BE2C (cell line): ENCODE data around the gene IMPDH1.

Experiments used
- DNase-seq: peaks from one replicate; pipeline ENCODE4 v3.0.0-alpha.2; 2020
- H3K27me3 ChIP-seq: fragments of 250-450 bp; sonication (Bioruptor Pico); 2 replicates; pipeline ENCODE4 v1.5.1; 2020; ENCODE audit warnings: mild to moderate bottlenecking
- H3K36me3 ChIP-seq: fragments of 250-450 bp; sonication (Bioruptor Pico); 2 replicates; pipeline ENCODE4 v1.5.1; 2020; ENCODE audit warnings: mild to moderate bottlenecking
- H3K4me1 ChIP-seq: fragments of 250-450 bp; sonication (Bioruptor Pico); 2 replicates; pipeline ENCODE4 v1.5.1; 2020
- H3K4me3 ChIP-seq: 2 replicates; pipeline ENCODE4 v1.5.1; 2011; ENCODE audit warnings: low read depth, low read length
- H3K9me3 ChIP-seq: fragments of 250-450 bp; sonication (Bioruptor Pico); 2 replicates; pipeline ENCODE4 v1.5.1; 2020
- CTCF ChIP-seq: IDR thresholded peaks from 2 replicates; pipeline ENCODE4 v1.5.1; 2012; ENCODE audit warnings: mild to moderate bottlenecking, low read depth, low read length

The IMPDH1 gene

DNA sequence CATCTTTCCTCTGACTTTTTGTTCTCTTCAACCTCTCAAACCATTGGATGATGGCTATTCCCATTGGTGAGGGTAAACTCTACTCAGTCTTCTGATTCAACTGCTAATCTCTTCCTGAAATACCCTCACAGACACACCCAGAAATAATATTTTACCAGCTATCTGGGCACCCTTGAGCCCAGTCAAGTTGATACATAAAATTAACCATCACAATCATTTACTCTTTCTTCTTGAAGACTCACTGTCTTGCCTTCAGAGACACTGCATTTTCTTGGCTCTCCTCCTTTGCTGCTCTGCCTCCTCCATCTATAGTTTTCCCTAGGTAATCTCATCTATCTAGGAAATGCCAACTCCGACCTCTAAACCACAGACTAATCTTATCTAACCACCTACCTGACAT, 35.7 kb downstream of the IMPDH1 start:
- Histone ChIP-seq H3K4me3 (no peak overlapping the region), H3K9me3 (no peaks in the 10 kb centered on the region), H3K36me3 (no peaks in the 10 kb centered on the region), H3K4me1 (peaks cover 4% of the 10 kb centered on the region), H3K27me3 (no peaks in the 10 kb centered on the region)
- TF ChIP-seq CTCF, result no peak
- no peak for DNase-seq

- no peaks in the 10 kb centered on the region for H3K27me3 ChIP-seq
- DNase-seq, result no peak
- H3K4me3 ChIP-seq, result no peak overlapping the region
- H3K36me3 ChIP-seq, result no peaks in the 10 kb centered on the region
- TF ChIP-seq CTCF, result no peak
- H3K4me1 ChIP-seq, result no peaks in the 10 kb centered on the region; the same call in 1 of the 2 replicates
- no peaks in the 10 kb centered on the region for H3K9me3 ChIP-seq
These were observed 36.2 kb downstream of the IMPDH1 start for GRCh38 chr7:128373606-128374005.

DNA sequence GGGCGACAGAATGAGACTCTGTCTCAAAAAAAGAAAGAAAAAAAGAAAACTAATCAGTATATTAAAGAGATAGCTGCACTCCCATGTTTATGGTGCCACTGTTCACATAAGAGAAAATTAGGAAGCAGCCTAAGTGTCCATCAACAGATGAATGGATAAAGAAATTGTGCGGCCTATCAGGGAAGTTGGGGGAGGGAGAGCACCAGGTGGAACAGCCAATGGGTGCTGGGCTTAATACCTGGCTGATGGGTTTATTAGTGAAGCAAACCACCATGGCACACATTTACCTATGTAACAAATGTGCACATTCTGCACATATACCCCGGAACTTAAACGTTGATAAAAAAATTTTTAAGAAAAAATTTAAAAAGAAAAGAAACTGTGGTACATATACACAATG, 39.3 kb downstream of the IMPDH1 start:
- Histone ChIP-seq H3K27me3 (no peaks in the 10 kb centered on the region), H3K4me3 (no peak overlapping the region), H3K9me3 (no peaks in the 10 kb centered on the region), H3K36me3 (no peaks in the 10 kb centered on the region), H3K4me1 (peaks cover 12% of the 10 kb centered on the region)
- TF ChIP-seq CTCF, result no peak
- DNase-seq, result no peak

- Histone ChIP-seq H3K4me3 (no peak overlapping the region), H3K36me3 (no peaks in the 10 kb centered on the region), H3K27me3 (no peaks in the 10 kb centered on the region), H3K4me1 (peaks cover 35% of the 10 kb centered on the region), H3K9me3 (no peaks in the 10 kb centered on the region)
- no peak for DNase-seq
- TF ChIP-seq CTCF, result no peak
These were observed 42.8 kb downstream of the IMPDH1 start for GRCh38 chr7:128366986-128367385.

GRCh38 chr7:128366300-128366699, 43.5 kb downstream of the IMPDH1 start:
- H3K4me3 ChIP-seq, result no peak overlapping the region
- H3K9me3 ChIP-seq, result no peaks in the 10 kb centered on the region
- H3K27me3 ChIP-seq, result no peaks in the 10 kb centered on the region
- no peak for DNase-seq
- H3K4me1 ChIP-seq, result peaks cover 35% of the 10 kb centered on the region
- no peaks in the 10 kb centered on the region for H3K36me3 ChIP-seq
- no peak for TF ChIP-seq CTCF

DNA sequence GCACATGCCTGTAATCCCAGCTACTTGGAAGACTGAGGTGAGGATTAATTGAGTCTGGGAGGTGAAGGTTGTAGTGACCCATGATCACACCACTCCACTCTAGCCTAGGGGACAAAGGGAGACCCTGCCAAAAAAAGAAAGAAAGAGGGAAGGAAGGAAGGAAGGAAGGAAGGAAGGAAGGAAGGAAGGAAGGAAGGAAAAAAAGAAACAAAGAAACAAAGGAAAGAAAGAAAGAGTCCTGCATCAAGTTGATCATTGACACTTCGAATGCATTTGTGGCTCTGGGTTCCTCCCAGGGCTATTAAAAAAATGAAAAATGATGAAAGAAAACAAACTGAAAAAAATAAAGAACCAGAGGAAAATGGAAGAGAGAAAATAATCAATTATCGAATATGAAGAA, 44.4 kb downstream of the IMPDH1 start:
- no peak for TF ChIP-seq CTCF
- no peaks in the 10 kb centered on the region for H3K36me3 ChIP-seq
- H3K4me3 ChIP-seq, result no peak overlapping the region
- no peaks in the 10 kb centered on the region for H3K9me3 ChIP-seq
- no peaks in the 10 kb centered on the region for H3K27me3 ChIP-seq
- DNase-seq, result no peak
- H3K4me1 ChIP-seq, result peaks cover 35% of the 10 kb centered on the region
